GM13977 (cell line): ENCODE results near the gene ZNF783.
"Not testable (repeated sequence)": the region's sequence is repeated elsewhere in the genome, so short reads cannot be mapped to it uniquely, and the experiment has no call there.

Experiments used
- DNase-seq: peaks from one replicate; pipeline ENCODE4 v3.0.0; 2012; ENCODE audit warnings: low spot score
- CTCF ChIP-seq: IDR thresholded peaks from 2 replicates; pipeline ENCODE4 v1.5.1; 2012; ENCODE audit warnings: mild to moderate bottlenecking, control low read depth; ENCODE audit not compliant: insufficient read depth; ENCODE audit errors: extremely low read depth, missing control alignments
- in situ Hi-C: fragments of 300-500 bp; cut with MboI; formaldehyde crosslinking; loops from one replicate; pipeline ENCODE4 v1.12.0; 2022; ENCODE audit warnings: low sequenced_read_pairs, low pct_unique_long_range_greater_than_20kb, mixed read lengths, inconsistent platforms; ENCODE audit not compliant: unreplicated experiment

ZNF783 gene

GRCh38 chr7:149317496-149317895, 55.5 kb downstream of the ZNF783 start:
- TF ChIP-seq CTCF = no peak
- in situ Hi-C loops = no loop called here
- DNase-seq = no peak

- in situ Hi-C loops = no loop called here
- DNase-seq = no peak
- no peak for TF ChIP-seq CTCF
These were observed 56.1 kb downstream of the ZNF783 start for GRCh38 chr7:149317986-149318672.

GRCh38 chr7:149319376-149319775, 57.4 kb downstream of the ZNF783 start:
- in situ Hi-C loops = no loop called here
- no peak for TF ChIP-seq CTCF
- DNase-seq = no peak

GRCh38 chr7:149320313-149321124, 58.5 kb downstream of the ZNF783 start:
- TF ChIP-seq CTCF = no peak
- in situ Hi-C loops = no loop called here
- DNase-seq = no peak

GRCh38 chr7:149321125-149321905, 59.3 kb downstream of the ZNF783 start:
- in situ Hi-C loops, DNase-seq: not testable (repeated sequence)

GRCh38 chr7:149321978-149322541, 60.1 kb downstream of the ZNF783 start:
- in situ Hi-C loops = no loop called here
- no peak for TF ChIP-seq CTCF
- DNase-seq = no peak
